ENCODE measurements around the gene NACC2.

GRCh38 chr9:136075134-136075841 lies 19.8 kb downstream of the NACC2 start:
- TF ChIP-seq, protein P1, sequence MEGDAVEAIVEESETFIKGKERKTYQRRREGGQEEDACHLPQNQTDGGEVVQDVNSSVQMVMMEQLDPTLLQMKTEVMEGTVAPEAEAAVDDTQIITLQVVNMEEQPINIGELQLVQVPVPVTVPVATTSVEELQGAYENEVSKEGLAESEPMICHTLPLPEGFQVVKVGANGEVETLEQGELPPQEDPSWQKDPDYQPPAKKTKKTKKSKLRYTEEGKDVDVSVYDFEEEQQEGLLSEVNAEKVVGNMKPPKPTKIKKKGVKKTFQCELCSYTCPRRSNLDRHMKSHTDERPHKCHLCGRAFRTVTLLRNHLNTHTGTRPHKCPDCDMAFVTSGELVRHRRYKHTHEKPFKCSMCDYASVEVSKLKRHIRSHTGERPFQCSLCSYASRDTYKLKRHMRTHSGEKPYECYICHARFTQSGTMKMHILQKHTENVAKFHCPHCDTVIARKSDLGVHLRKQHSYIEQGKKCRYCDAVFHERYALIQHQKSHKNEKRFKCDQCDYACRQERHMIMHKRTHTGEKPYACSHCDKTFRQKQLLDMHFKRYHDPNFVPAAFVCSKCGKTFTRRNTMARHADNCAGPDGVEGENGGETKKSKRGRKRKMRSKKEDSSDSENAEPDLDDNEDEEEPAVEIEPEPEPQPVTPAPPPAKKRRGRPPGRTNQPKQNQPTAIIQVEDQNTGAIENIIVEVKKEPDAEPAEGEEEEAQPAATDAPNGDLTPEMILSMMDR (conservative IDR thresholded peaks at IDR 0.05; ENCODE audit: low read length) = no peak
- no peak for TF ChIP-seq EZH2phosphoT487 (IDR thresholded peaks at IDR 0.05; ENCODE audit: borderline replicate concordance)
